GM19238 (cell line): ENCODE data around the gene CASP3.
A peak's percentile ranks its signal among the peaks of the same experiment; 100 is the strongest.
"Not testable (repeated sequence)": the region's sequence is repeated elsewhere in the genome, so short reads cannot be mapped to it uniquely, and the experiment has no call there.

Experiments used
- DNase-seq: peaks from one replicate; pipeline ENCODE4 v3.0.0; 2011; ENCODE audit warnings: low spot score; ENCODE audit not compliant: insufficient read length

The CASP3 gene

GRCh38 chr4:184636144-184636543 lies 13.1 kb downstream of the CASP3 start:
- DNase-seq = no peak

GRCh38 chr4:184635381-184635780 lies 13.9 kb downstream of the CASP3 start:
- DNase-seq = no peak

GRCh38 chr4:184632842-184633241 lies 16.4 kb downstream of the CASP3 start:
- DNase-seq = no peak

- no peak for DNase-seq
These were observed 21.1 kb downstream of the CASP3 start for GRCh38 chr4:184628103-184628502.

- not testable (repeated sequence) for DNase-seq
These were observed 23.3 kb downstream of the CASP3 start for GRCh38 chr4:184625783-184626596.

GRCh38 chr4:184624972-184625554 lies 24.2 kb downstream of the CASP3 start:
- no peak for DNase-seq

- DNase-seq = not testable (repeated sequence)
These were observed 24.7 kb downstream of the CASP3 start for GRCh38 chr4:184624504-184624903.

- no peak for DNase-seq
These were observed 27.7 kb downstream of the CASP3 start for GRCh38 chr4:184621518-184621917.

- no peak for DNase-seq
These were observed 28.9 kb downstream of the CASP3 start for GRCh38 chr4:184620212-184620867.

GRCh38 chr4:184617600-184618196 lies 31.5 kb downstream of the CASP3 start:
- DNase-seq = no peak

- DNase-seq = peak; percentile 17
These were observed 32.4 kb downstream of the CASP3 start for GRCh38 chr4:184616633-184617551.

GRCh38 chr4:184616168-184616567 lies 33.1 kb downstream of the CASP3 start:
- not testable (repeated sequence) for DNase-seq

GRCh38 chr4:184614509-184614908 lies 34.7 kb downstream of the CASP3 start:
- DNase-seq = no peak

- DNase-seq = no peak
These were observed 35.8 kb downstream of the CASP3 start for GRCh38 chr4:184613405-184613804.

GRCh38 chr4:184612074-184612473 lies 37.2 kb downstream of the CASP3 start:
- DNase-seq = no peak

- DNase-seq = not testable (repeated sequence)
These were observed 41.8 kb downstream of the CASP3 start for GRCh38 chr4:184607429-184607828.

- DNase-seq = not testable (repeated sequence)
These were observed 46.4 kb downstream of the CASP3 start for GRCh38 chr4:184602857-184603256.

GRCh38 chr4:184600982-184601381 lies 48.3 kb downstream of the CASP3 start:
- DNase-seq = not testable (repeated sequence)

GRCh38 chr4:184599492-184600135 lies 49.6 kb downstream of the CASP3 start:
- DNase-seq = no peak

- DNase-seq = no peak
These were observed 50.3 kb downstream of the CASP3 start for GRCh38 chr4:184598753-184599491.
